Head of caudate nucleus (tissue), 42 donors: ENCODE results near the gene GLIS1.

ENCODE experiments used
- DNase-seq, 42 donors: peaks; one replicate each; pipeline versions ENCODE4 v3.0.0 to v3.0.0-alpha.2; 2020 to 2021; ENCODE audit warnings: mixed read lengths in 7 of 42
- intact Hi-C: fragments of 100-400 bp; cut with DNase I; formaldehyde crosslinking; loops from one replicate; pipeline ENCODE4 v1.15.0; 2022

The GLIS1 gene

GRCh38 chr1:53582211-53583020 lies 156.5 kb downstream of the GLIS1 start:
- DNase-seq: peak in 5 of 42 donors; percentile 1 to 26 (median 12)
- intact Hi-C loops: no loop called here

GRCh38 chr1:53581476-53581875 lies 157.5 kb downstream of the GLIS1 start:
- DNase-seq: peak in 2 of 42 donors; percentile 1 to 3
- intact Hi-C loops: no loop called here

GRCh38 chr1:53580739-53581475 lies 158.1 kb downstream of the GLIS1 start:
- intact Hi-C loops: no loop called here
- peak in 4 of 42 donors; percentile 1 to 12 (median 2) for DNase-seq

- intact Hi-C loops: no loop called here
- peak in 3 of 42 donors; percentile 1 to 18 (median 2) for DNase-seq
Measured at GRCh38 chr1:53580009-53580400, 159.0 kb downstream of the GLIS1 start.

- intact Hi-C loops: no loop called here
- DNase-seq: peak in 5 of 42 donors; percentile 6 to 15 (median 12)
Measured at GRCh38 chr1:53579221-53580008, 159.5 kb downstream of the GLIS1 start.

GRCh38 chr1:53578358-53578757 lies 160.6 kb downstream of the GLIS1 start:
- no peak for DNase-seq

GRCh38 chr1:53577761-53578100 lies 161.2 kb downstream of the GLIS1 start:
- peak in 3 of 42 donors; percentile 5 to 23 (median 7) for DNase-seq
- intact Hi-C loops: no loop called here

More at GRCh38 chr1:53578358-53578757, 160.6 kb downstream of the GLIS1 start:
- intact Hi-C loops: no loop called here

- DNase-seq: peak in 6 of 42 donors; percentile 3 to 26 (median 12)
- intact Hi-C loops: no loop called here
Measured at GRCh38 chr1:53576866-53577760, 161.9 kb downstream of the GLIS1 start.

- peak in 6 of 42 donors; percentile 1 to 20 (median 6) for DNase-seq
- intact Hi-C loops: no loop called here
Measured at GRCh38 chr1:53576381-53576801, 162.6 kb downstream of the GLIS1 start.

- peak in 5 of 42 donors; percentile 4 to 14 (median 7) for DNase-seq
- intact Hi-C loops: no loop called here
Measured at GRCh38 chr1:53575955-53576320, 163.0 kb downstream of the GLIS1 start.

GRCh38 chr1:53575141-53575954 lies 163.6 kb downstream of the GLIS1 start:
- intact Hi-C loops: no loop called here
- peak in 5 of 42 donors; percentile 1 to 29 (median 24) for DNase-seq

GRCh38 chr1:53574621-53575020 lies 164.3 kb downstream of the GLIS1 start:
- DNase-seq: peak in 5 of 42 donors; percentile 0 to 20 (median 6)
- intact Hi-C loops: no loop called here

- intact Hi-C loops: no loop called here
- DNase-seq: peak in 7 of 42 donors; percentile 2 to 29 (median 15)
Measured at GRCh38 chr1:53573931-53574330, 165.0 kb downstream of the GLIS1 start.

GRCh38 chr1:53573522-53573921 lies 165.4 kb downstream of the GLIS1 start:
- DNase-seq: peak in 5 of 42 donors; percentile 3 to 24 (median 5)
- intact Hi-C loops: no loop called here

GRCh38 chr1:53572815-53573173 lies 166.2 kb downstream of the GLIS1 start:
- DNase-seq: peak in 4 of 42 donors; percentile 1 to 19 (median 9)
- intact Hi-C loops: no loop called here

GRCh38 chr1:53572065-53572814 lies 166.7 kb downstream of the GLIS1 start:
- intact Hi-C loops: no loop called here

GRCh38 chr1:53568540-53568939 lies 170.4 kb downstream of the GLIS1 start:
- intact Hi-C loops: no loop called here
- DNase-seq: no peak

More at GRCh38 chr1:53572065-53572814, 166.7 kb downstream of the GLIS1 start:
- DNase-seq: peak in 22 of 42 donors; percentile 2 to 55 (median 18)
